AG04450 (cell line): ENCODE data around the gene ACCSL. TPM values are rescaled to one million over a fixed set of nuclear protein-coding genes. Genes with fewer than 3 reads are reported as not detected.

ENCODE experiments used
- CTCF ChIA-PET: fragments of 300-600, 350-600 bp; formaldehyde crosslinking; extraction: SDS; loops from one replicate; lab custom pipeline; 2022; ENCODE audit warnings: antibody characterized with exemption, inconsistent platforms; lab: Charles Lee
- POLR2A ChIA-PET: fragments of 350-600 bp; formaldehyde crosslinking; extraction: SDS; loops from one replicate; lab custom pipeline; 2021; ENCODE audit warnings: antibody characterized with exemption, inconsistent platforms; lab: Yijun Ruan, JAX
- DNase-seq: peaks from one replicate; pipeline ENCODE4 v3.0.0-alpha.2; 2011; ENCODE audit warnings: low read depth, low spot score
- H3K27ac ChIP-seq: one replicate; pipeline ENCODE4 v1.5.1; 2012; ENCODE audit warnings: low read depth, low read length, control low read depth
- H3K27me3 ChIP-seq: one replicate; pipeline ENCODE4 v1.6.0; 2012; ENCODE audit warnings: low read length; ENCODE audit not compliant: control insufficient read depth, insufficient read depth
- H3K4me3 ChIP-seq: 2 replicates; pipeline ENCODE4 v1.5.1; 2011; ENCODE audit warnings: mild to moderate bottlenecking, low read depth, low read length, control low read depth
- H3K9me3 ChIP-seq: 2 replicates; pipeline ENCODE4 v1.5.1; 2012; ENCODE audit warnings: low read length; ENCODE audit not compliant: control insufficient read depth, insufficient read depth
- polyA plus RNA-seq: library from polyadenylated mRNA; depleted of rRNA; stranded (reverse); fragments of >200 nt; gene quantifications from 2 replicates; pipeline ENCODE4 v1.2.3, GENCODE V29; 2011; rRNA removed
- TF ChIP-seq, protein P1 (sequence below): IDR thresholded peaks from 2 replicates; pipeline ENCODE4 v1.5.1; 2011; ENCODE audit warnings: low read depth, low read length, control low read depth, inconsistent platforms

Gene ACCSL
- polyA plus RNA-seq, 1 experiment: not detected

DNA sequence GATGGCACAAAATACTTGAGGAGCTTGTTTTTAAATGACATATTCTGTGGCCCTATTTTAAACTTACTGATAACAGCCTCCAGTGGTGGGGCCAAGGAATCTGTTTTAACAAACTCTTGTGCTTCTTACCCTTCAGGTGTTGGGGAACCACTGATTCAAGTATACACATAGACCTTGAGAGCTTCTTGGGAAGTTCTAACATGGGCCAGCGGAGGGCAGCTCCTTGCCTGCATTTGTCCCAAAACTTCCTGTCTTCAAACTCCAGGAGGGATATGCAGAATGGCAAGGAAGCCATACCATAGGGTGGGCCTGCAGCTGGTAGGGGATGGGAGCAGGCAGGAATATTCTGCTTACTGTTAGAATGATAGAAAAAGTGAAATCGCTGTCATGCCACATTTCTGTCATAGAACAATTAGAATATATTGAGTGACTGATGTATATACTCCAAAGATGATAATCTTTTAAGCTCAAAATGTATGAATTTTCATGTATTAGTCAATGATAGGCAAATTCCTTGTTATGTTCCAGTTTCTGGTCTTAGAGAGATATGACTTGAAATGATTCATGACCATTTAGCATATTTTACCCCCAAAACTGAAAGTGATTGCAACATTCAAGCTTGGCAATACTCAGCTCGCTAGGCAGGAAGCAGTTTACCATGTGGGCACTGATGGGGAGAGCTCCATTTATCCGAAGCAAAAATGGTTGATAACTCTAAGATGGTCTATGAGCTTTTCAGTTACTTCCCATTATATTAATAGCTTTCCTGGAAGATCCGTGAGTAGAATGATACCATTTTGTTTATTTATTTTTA lies 56.9 kb downstream of the ACCSL start:
- DNase-seq: no peak
- Histone ChIP-seq H3K9me3 (no peaks in the 10 kb centered on the region), H3K4me3 (no peak overlapping the region), H3K27me3 (no peaks in the 10 kb centered on the region), H3K27ac (no peak overlapping the region)
- TF ChIP-seq, protein P1, sequence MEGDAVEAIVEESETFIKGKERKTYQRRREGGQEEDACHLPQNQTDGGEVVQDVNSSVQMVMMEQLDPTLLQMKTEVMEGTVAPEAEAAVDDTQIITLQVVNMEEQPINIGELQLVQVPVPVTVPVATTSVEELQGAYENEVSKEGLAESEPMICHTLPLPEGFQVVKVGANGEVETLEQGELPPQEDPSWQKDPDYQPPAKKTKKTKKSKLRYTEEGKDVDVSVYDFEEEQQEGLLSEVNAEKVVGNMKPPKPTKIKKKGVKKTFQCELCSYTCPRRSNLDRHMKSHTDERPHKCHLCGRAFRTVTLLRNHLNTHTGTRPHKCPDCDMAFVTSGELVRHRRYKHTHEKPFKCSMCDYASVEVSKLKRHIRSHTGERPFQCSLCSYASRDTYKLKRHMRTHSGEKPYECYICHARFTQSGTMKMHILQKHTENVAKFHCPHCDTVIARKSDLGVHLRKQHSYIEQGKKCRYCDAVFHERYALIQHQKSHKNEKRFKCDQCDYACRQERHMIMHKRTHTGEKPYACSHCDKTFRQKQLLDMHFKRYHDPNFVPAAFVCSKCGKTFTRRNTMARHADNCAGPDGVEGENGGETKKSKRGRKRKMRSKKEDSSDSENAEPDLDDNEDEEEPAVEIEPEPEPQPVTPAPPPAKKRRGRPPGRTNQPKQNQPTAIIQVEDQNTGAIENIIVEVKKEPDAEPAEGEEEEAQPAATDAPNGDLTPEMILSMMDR: no peak; the same call in 1 of the 2 replicates
- ChIA-PET CTCF (interaction anchor here (0.6 to 6.2 kb wide), 10 partner anchors 10 to 453 kb away, joined by 3 to 112 read pairs (median 4); partner anchors contain the start of gene EXT2), POLR2A (interaction anchor here (0.6 kb wide), 1 partner anchor 192 kb away, joined by 3 read pairs; no protein-coding TSS in a partner anchor)

- H3K4me3 ChIP-seq: no peak overlapping the region
- no peak overlapping the region for H3K27ac ChIP-seq
- no peak for DNase-seq
- ChIA-PET CTCF (interaction anchor here (6.2 kb wide), 1 partner anchor 14 kb away, joined by 112 read pairs; the partner anchor contains the start of gene EXT2), POLR2A (no interaction called here)
- H3K9me3 ChIP-seq: no peaks in the 10 kb centered on the region
- H3K27me3 ChIP-seq: no peaks in the 10 kb centered on the region
- TF ChIP-seq, protein P1: no peak
Observed at GRCh38 chr11:44108260-44108659, 60.5 kb downstream of the ACCSL start.

Other genes starting within 250 kb of the ACCSL start
- gene ALKBH3, start 167.2 kb upstream of the ACCSL start, polyA plus RNA-seq: 35.0 and 36.5 TPM in 2 replicates
- gene C11orf96, start 105.3 kb upstream of the ACCSL start, polyA plus RNA-seq: 0.87 and 1.2 TPM in 2 replicates
- gene ACCS, start 18.3 kb downstream of the ACCSL start, polyA plus RNA-seq: 7.0 and 7.8 TPM in 2 replicates
- gene EXT2, start 47.7 kb downstream of the ACCSL start, polyA plus RNA-seq: 128 and 138 TPM in 2 replicates